B cell (primary cell): Measurements from ENCODE around the gene PARK7.

Experiments
- CTCF ChIP-seq: fragments of 200-600 bp; IDR thresholded peaks from one replicate; pipeline ENCODE4 v1.8.0; 2022; ENCODE audit warnings: antibody characterized with exemption, mild to moderate bottlenecking
- EZH2 ChIP-seq: IDR thresholded peaks from 2 replicates; pipeline ENCODE4 v1.6.1; 2012; ENCODE audit warnings: borderline replicate concordance, low read depth, mild to moderate bottlenecking, moderate library complexity, low read length; ENCODE audit not compliant: insufficient read depth, poor library complexity, severe bottlenecking

GRCh38 chr1:8017495-8018197 is 56.1 kb downstream of the PARK7 start:
- TF ChIP-seq CTCF: no peak
- no peak for TF ChIP-seq EZH2
